Measurements from ENCODE around the gene NTRK3. TPM values are rescaled to one million over a fixed set of nuclear protein-coding genes. Genes with fewer than 3 reads are reported as not detected.

The NTRK3 gene
- total RNA-seq, 2 donors from 2014 or later: 4.2 to 7.2 TPM

GRCh38 chr15:88246666-88247446 is 9.7 kb downstream of the NTRK3 start:
- Histone ChIP-seq H3K4me1 (replicated peaks) (peaks cover 3% of the 10 kb centered on the region), H3K27ac (no peak overlapping the region), H3K4me3 (no peak overlapping the region), H3K9me3 (no peaks in the 10 kb centered on the region), H3K36me3 (no peaks in the 10 kb centered on the region), H3K27me3 (replicated peaks; ENCODE audit: insufficient read depth) (no peaks in the 10 kb centered on the region)
- intact Hi-C loops (cut with DNase I): loop anchor here (2.0 to 10.0 kb wide), 3 partner anchors 302 to 1332 kb away; no protein-coding TSS in a partner anchor
- DNase-seq (ENCODE audit: low spot score): peak; percentile 68
- TF ChIP-seq POLR2A (IDR thresholded peaks at IDR 0.05) (no peak), CTCF (IDR thresholded peaks at IDR 0.05) (peak; percentile 89 to 96 (median 95)), POLR2AphosphoS5 (IDR thresholded peaks at IDR 0.05) (peak; percentile 21)
- WGBS: 14% methylated on average over 26 of the region's 27 CpGs

GRCh38 chr15:88246081-88246480 is 10.5 kb downstream of the NTRK3 start:
- Histone ChIP-seq H3K27me3 (replicated peaks; ENCODE audit: insufficient read depth) (no peaks in the 10 kb centered on the region), H3K4me3 (no peak overlapping the region), H3K9me3 (no peaks in the 10 kb centered on the region), H3K4me1 (replicated peaks) (peaks cover 3% of the 10 kb centered on the region), H3K27ac (no peak overlapping the region), H3K36me3 (no peaks in the 10 kb centered on the region)
- intact Hi-C loops (cut with DNase I): loop anchor here (2.0 to 10.0 kb wide), 3 partner anchors 301 to 1331 kb away; no protein-coding TSS in a partner anchor
- no peak for TF ChIP-seq CTCF (IDR thresholded peaks at IDR 0.05)
- WGBS: 66% methylated on average over 7 of the region's 7 CpGs
- DNase-seq (ENCODE audit: low spot score): no peak

GRCh38 chr15:88243895-88244787 is 12.4 kb downstream of the NTRK3 start:
- intact Hi-C loops (cut with DNase I): loop anchor here (10.0 kb wide), 2 partner anchors 299 to 1329 kb away; no protein-coding TSS in a partner anchor
- H3K9me3 ChIP-seq: no peaks in the 10 kb centered on the region
- H3K27me3 ChIP-seq (replicated peaks; ENCODE audit: insufficient read depth): no peaks in the 10 kb centered on the region
- no peak for DNase-seq (ENCODE audit: low spot score)
- no peak overlapping the region for H3K27ac ChIP-seq
- WGBS: 71% methylated on average over 2 of the region's 2 CpGs
- no peak for TF ChIP-seq POLR2A (IDR thresholded peaks at IDR 0.05)
- peak; percentile 13 to 45 (median 44) for TF ChIP-seq CTCF (IDR thresholded peaks at IDR 0.05)
- no peaks in the 10 kb centered on the region for H3K36me3 ChIP-seq
- H3K4me3 ChIP-seq: no peak overlapping the region
- peaks cover 3% of the 10 kb centered on the region for H3K4me1 ChIP-seq (replicated peaks)

GRCh38 chr15:88242586-88243555 is 13.7 kb downstream of the NTRK3 start:
- H3K9me3 ChIP-seq: no peaks in the 10 kb centered on the region
- 90% methylated on average over 11 of the region's 11 CpGs for WGBS
- intact Hi-C loops (cut with DNase I): loop anchor here (10.0 kb wide), 2 partner anchors 298 to 1328 kb away; no protein-coding TSS in a partner anchor
- DNase-seq (ENCODE audit: low spot score): no peak
- TF ChIP-seq POLR2A (IDR thresholded peaks at IDR 0.05) (no peak), CTCF (IDR thresholded peaks at IDR 0.05) (no peak), POLR2AphosphoS5 (IDR thresholded peaks at IDR 0.05) (no peak)
- H3K27ac ChIP-seq: no peak overlapping the region
- H3K36me3 ChIP-seq: no peaks in the 10 kb centered on the region
- no peaks in the 10 kb centered on the region for H3K27me3 ChIP-seq (replicated peaks; ENCODE audit: insufficient read depth)
- H3K4me1 ChIP-seq (replicated peaks): peaks cover 3% of the 10 kb centered on the region
- H3K4me3 ChIP-seq: no peak overlapping the region

Measured in prostate gland (tissue), 2 donors.